ENCODE results near the gene ZNF813.

The ZNF813 gene

GRCh38 chr19:53520163-53520546, 52.6 kb downstream of the ZNF813 start:
- no peak for DNase-seq (ENCODE audit: low read depth in 2 of 2, low spot score in 1 of 2)

DNA sequence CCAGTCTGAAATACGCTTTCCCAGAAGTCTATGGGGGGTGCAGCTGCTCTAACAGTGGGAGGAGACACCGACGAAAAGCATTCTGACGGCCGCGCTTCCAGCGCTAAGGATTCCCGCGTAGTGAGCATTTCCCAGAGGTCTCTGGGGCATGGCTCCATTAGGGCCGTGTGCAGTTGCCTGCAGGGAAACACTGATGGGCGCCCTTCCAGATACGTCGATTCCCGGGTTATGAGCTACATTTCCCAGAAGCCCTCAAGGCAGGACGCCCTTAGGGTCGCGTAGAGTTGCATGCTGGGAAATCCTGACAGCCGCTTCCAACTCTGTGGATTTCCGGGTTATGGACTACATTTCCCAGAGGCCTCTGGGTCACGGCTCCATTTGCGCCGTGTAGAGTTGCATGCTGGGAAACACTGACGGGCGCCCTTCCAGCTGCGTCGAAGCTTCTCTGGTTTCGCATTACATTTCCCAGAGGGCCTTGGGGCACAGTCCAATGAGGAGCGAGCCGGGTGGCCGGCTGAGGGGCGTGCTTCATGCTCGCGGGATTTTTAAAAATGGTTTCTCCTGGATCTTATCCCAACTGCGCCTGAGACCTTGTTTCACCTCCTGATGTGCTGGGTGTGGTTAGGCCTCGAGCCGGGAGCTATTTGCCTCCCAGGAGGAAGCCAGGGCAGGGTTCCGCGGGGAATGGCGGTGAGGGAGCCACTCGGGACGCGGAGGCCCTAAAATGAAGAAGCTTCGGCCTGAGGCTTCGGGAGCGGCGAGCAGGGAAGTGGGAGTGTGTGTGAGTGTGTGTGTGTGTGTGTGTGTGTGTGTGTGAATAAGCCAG, 53.2 kb downstream of the ZNF813 start:
- DNase-seq (ENCODE audit: low read depth in 2 of 2, low spot score in 1 of 2), result peak; percentile 61 to 84

DNA sequence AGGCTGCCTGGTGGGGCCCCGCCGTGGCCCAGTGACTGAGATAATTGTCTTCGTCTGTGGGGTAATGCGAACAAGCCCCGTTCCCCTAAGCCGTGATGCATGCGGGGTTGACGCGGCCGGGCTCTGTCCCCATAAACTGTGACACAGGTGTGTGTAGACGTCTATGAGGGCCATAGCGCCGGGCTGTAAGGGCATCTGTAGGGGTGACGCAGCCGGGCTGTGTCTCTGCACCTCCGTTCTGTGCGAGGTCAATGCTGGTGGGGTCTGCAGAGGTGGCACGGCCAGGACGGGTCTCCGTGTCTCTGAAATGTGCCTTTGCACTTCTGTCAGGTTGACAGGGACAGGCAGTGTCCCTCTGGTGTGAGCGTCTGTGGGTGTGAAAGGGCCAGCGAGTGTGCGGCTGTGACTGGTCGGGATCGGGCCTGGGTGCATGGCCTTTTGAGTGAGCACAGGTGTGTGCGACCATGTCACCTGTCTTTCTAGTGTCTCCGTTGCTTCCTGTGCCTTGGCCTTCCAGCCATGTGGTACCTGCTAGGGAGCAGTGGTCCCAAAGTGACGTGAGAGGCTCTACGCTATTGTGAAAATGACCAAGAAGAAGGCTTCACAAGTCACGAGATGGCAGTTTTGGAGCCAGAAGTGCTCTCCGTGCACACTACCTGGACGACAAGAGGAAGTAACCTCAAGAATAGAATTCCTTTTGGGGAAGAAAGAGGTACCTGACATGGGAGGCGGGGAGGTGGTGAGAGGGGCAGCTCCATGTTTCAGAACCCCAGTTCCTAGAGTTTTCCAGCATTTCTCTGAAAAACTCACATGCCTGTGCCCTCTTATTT, 54.1 kb downstream of the ZNF813 start:
- DNase-seq (ENCODE audit: low read depth in 2 of 2, low spot score in 1 of 2), result no peak

DNA sequence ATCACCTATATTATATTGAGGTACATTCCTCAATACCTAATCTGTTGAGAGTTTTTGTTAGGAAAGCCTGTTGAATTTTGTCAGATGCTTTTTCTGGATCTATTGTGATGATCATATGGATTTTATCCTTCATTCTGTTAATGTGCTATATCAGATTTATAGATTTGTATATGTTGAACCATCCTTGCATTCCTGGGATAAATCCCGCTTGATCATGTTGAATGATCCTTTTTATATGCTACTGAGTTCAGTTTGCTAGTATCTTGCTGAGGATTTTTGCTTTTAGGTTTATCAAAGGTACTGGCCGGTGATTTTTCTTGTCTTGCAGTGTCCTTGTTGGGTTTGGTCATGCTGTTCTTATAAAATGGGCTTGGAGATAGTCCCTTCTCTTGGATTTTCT, 58.4 kb downstream of the ZNF813 start:
- DNase-seq (ENCODE audit: low read depth in 2 of 2, low spot score in 1 of 2), result no peak

GRCh38 chr19:53530622-53531021, 63.1 kb downstream of the ZNF813 start:
- DNase-seq (ENCODE audit: low read depth in 2 of 2, low spot score in 1 of 2), result no peak

- no peak for DNase-seq (ENCODE audit: low read depth in 2 of 2, low spot score in 1 of 2)
Measured at GRCh38 chr19:53531457-53531856, 63.9 kb downstream of the ZNF813 start.

DNA sequence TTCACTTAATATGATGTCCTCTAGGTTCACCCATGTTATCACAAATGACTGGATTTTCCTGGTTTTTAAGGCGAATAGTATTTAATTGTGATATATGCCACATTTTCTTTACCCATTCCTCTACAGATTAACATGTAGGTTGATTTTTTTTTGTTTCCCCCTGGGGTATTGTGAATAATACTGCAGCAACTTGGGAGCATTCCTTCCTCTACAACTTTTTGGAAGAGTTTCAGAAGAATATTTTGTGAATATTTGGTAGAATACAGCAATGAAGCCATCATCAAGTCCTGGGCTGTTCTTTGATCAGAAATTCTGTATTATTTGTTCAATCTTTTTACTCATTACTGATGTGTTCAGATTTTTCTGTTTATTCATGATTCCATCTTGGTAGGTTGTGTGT, 64.8 kb downstream of the ZNF813 start:
- DNase-seq (ENCODE audit: low read depth in 2 of 2, low spot score in 1 of 2), result no peak

DNA sequence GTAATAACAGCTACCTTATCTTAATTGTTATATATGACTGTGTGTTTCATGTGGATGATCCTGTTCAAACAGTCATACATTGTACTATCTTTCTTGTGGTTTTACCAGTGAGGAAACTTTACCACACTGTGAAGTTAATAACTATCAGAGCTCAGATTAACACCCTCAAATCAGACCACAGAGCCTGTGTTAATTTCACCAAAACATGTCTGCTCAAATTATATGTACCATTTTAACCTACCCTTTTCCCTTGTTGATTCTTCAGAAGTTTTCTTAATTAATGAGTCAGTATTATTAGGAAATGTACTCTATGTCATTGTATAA, 68.7 kb downstream of the ZNF813 start:
- DNase-seq (ENCODE audit: low read depth in 2 of 2, low spot score in 1 of 2), result no peak

DNA sequence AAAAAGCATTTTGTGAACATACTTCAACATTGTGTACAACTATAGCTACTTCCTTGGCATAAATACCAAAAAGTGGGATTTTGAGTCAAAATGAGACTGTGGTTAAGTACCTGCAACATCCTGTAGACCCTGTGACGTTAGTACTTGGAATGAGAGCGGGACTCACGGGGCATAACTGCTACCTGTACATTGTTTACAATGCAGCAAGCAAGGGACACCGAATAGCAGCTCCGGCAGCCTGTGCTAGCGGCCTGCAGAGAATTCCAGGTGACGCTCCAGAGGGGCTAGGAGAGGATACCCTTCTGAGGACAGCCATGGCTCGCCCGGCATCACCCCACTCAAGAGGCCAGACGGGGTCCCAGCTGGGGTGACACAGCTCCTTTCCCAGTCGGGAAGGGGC, 69.6 kb downstream of the ZNF813 start:
- no peak for DNase-seq (ENCODE audit: low read depth in 2 of 2, low spot score in 1 of 2)

GRCh38 chr19:53537521-53538377, 70.2 kb downstream of the ZNF813 start, which contains the start of gene ZNF331:
Gene ZNF331 (plus strand): TSS chr19:53538145. CDS start chr19:53569377, 31,232 bp downstream.
- DNase-seq (ENCODE audit: low read depth in 2 of 2, low spot score in 1 of 2), result peak; percentile 76 to 83

- DNase-seq (ENCODE audit: low read depth in 2 of 2, low spot score in 1 of 2), result no peak
Measured at GRCh38 chr19:53538378-53539109, 71.0 kb downstream of the ZNF813 start.

GRCh38 chr19:53540091-53540490, 72.6 kb downstream of the ZNF813 start:
- DNase-seq (ENCODE audit: low read depth in 2 of 2, low spot score in 1 of 2), result no peak

GRCh38 chr19:53541971-53542370, 74.4 kb downstream of the ZNF813 start:
- no peak for DNase-seq (ENCODE audit: low read depth in 2 of 2, low spot score in 1 of 2)

DNA sequence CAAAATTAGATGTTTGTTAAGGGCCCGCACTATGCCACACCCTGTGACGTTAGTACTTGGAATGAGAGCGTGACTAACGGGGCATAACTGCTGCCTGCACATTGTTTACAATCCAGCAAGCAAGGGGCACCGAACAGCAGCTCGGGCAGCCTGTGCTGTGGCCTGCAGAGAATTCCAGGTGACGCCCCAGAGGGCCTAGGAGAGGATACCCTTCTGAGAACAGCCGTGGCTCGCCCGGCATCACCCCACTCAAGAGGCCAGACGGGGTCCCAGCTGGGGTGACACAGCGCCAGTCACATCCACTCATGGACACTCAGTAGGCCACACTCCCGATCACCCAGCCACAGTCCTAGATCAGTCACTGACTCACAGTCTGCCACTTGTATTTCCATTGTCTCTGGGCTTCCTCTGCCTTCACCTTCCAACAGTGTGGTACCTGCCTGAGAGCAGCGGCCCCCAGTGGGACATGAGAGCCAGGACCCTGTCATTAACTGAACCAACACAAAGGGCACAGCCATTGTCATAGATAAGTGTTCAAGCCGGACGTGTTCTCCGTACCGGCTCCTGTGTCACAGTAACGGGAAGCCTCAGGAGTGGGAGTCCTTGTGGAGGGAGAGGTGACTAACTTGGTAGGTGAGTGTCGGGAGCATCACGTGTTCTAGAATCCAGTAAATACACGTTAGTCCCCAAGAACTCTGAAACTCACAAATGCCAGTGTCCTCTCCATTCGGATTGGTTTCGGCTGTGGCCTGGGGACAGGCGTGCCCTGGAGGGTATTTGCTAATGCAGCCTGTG, 77.9 kb downstream of the ZNF813 start:
- no peak for DNase-seq (ENCODE audit: low read depth in 2 of 2, low spot score in 1 of 2)
